Measurements from ENCODE around the gene CSF1R. TPM values are rescaled to one million over a fixed set of nuclear protein-coding genes. Genes with fewer than 3 reads are reported as not detected.

The CSF1R gene
- total RNA-seq, 4 donors from 2014 or later, result 7.5 to 17.0 (median 9.8) TPM

- Histone ChIP-seq H3K4me1 (no peaks in the 10 kb centered on the region), H3K4me3 (no peak overlapping the region), H3K27me3 (no peaks in the 10 kb centered on the region), H3K9me3 (no peaks in the 10 kb centered on the region), H3K36me3 (no peaks in the 10 kb centered on the region), H3K27ac (no peak overlapping the region)
- intact Hi-C loops (cut with DNase I; ENCODE audit: low total_unique reads), result no loop called here
- no peak for TF ChIP-seq CTCF (IDR thresholded peaks at IDR 0.05 in 4 of 5, conservative IDR thresholded peaks at IDR 0.05 in 1 of 5)
- no peak for TF ChIP-seq POLR2A (IDR thresholded peaks at IDR 0.05)
- in situ Hi-C loops (cut with MboI; ENCODE audit: low sequenced_read_pairs in 4 of 4), result no loop called here
- no peak for ATAC-seq
- no peak for DNase-seq
These were observed 15.5 kb downstream of the CSF1R start for GRCh38 chr5:150070821-150071220.

- no peaks in the 10 kb centered on the region for H3K4me1 ChIP-seq
- TF ChIP-seq POLR2A (IDR thresholded peaks at IDR 0.05) (no peak), CTCF (IDR thresholded peaks at IDR 0.05 in 4 of 5, conservative IDR thresholded peaks at IDR 0.05 in 1 of 5) (no peak)
- H3K27me3 ChIP-seq, result no peaks in the 10 kb centered on the region
- ATAC-seq (no peak), DNase-seq (no peak)
- in situ Hi-C loops (cut with MboI; ENCODE audit: low sequenced_read_pairs in 4 of 4) (no loop called here), intact Hi-C loops (cut with DNase I; ENCODE audit: low total_unique reads) (no loop called here)
- H3K27ac ChIP-seq, result no peak overlapping the region
- H3K36me3 ChIP-seq, result no peaks in the 10 kb centered on the region
- H3K4me3 ChIP-seq, result no peak overlapping the region
- H3K9me3 ChIP-seq, result no peaks in the 10 kb centered on the region
These were observed 16.4 kb downstream of the CSF1R start for GRCh38 chr5:150069672-150070627.

GRCh38 chr5:150068961-150069645, 17.3 kb downstream of the CSF1R start:
- TF ChIP-seq CTCF (IDR thresholded peaks at IDR 0.05 in 4 of 5, conservative IDR thresholded peaks at IDR 0.05 in 1 of 5) (no peak), POLR2A (IDR thresholded peaks at IDR 0.05) (no peak)
- DNase-seq, result no peak
- Histone ChIP-seq H3K36me3 (no peaks in the 10 kb centered on the region), H3K4me1 (no peaks in the 10 kb centered on the region), H3K9me3 (no peaks in the 10 kb centered on the region), H3K27me3 (no peaks in the 10 kb centered on the region), H3K27ac (no peak overlapping the region), H3K4me3 (no peak overlapping the region)
- ATAC-seq, result no peak
- intact Hi-C loops (cut with DNase I; ENCODE audit: low total_unique reads) (no loop called here), in situ Hi-C loops (cut with MboI; ENCODE audit: low sequenced_read_pairs in 4 of 4) (no loop called here)

- intact Hi-C loops (cut with DNase I; ENCODE audit: low total_unique reads), result no loop called here
- in situ Hi-C loops (cut with MboI; ENCODE audit: low sequenced_read_pairs in 4 of 4), result no loop called here
- no peaks in the 10 kb centered on the region for H3K4me1 ChIP-seq
- no peaks in the 10 kb centered on the region for H3K9me3 ChIP-seq
- H3K36me3 ChIP-seq, result no peaks in the 10 kb centered on the region
- H3K27ac ChIP-seq, result no peak overlapping the region
- no peak for DNase-seq
- H3K27me3 ChIP-seq, result no peaks in the 10 kb centered on the region
- TF ChIP-seq CTCF (IDR thresholded peaks at IDR 0.05 in 4 of 5, conservative IDR thresholded peaks at IDR 0.05 in 1 of 5), result no peak
- TF ChIP-seq POLR2A (IDR thresholded peaks at IDR 0.05), result no peak
- ATAC-seq, result no peak
- no peak overlapping the region for H3K4me3 ChIP-seq
These were observed 17.9 kb downstream of the CSF1R start for GRCh38 chr5:150068472-150068871.
